Measurements from ENCODE around the gene RNF8.

GRCh38 chr6:37332894-37333293 is 20.9 kb upstream of the RNF8 start:
- TF ChIP-seq CTCF (IDR thresholded peaks at IDR 0.05): no peak
- no peak for TF ChIP-seq POLR2A (IDR thresholded peaks at IDR 0.05)
